HEK293 (cell line): ENCODE results near the gene OR1J2.

Source experiments
- CTCF ChIA-PET: fragments of 350-600 bp; formaldehyde crosslinking; extraction: SDS; loops from one replicate; lab custom pipeline; 2021; ENCODE audit warnings: antibody characterized with exemption; lab: Yijun Ruan, JAX
- POLR2A ChIA-PET: fragments of 300-600 bp; formaldehyde crosslinking; extraction: SDS; loops from one replicate; lab custom pipeline; 2020; ENCODE audit warnings: antibody characterized with exemption, inconsistent platforms; lab: Yijun Ruan, JAX
- H3K27ac ChIP-seq: fragments of 200-500 bp; sonication (Bioruptor generic); 2 replicates; pipeline ENCODE4 v1.5.1; 2014; ENCODE audit warnings: low read depth, low read length, control low read depth, inconsistent platforms; ENCODE audit errors: extremely low read depth
- H3K36me3 ChIP-seq, 2 experiments: fragments of 200-500 bp in 1 of 2; sonication (Bioruptor generic) in 1 of 2; 1 replicate in 1 of 2; 2 replicates in 1 of 2; pipeline ENCODE4 v1.5.1; 2014 to 2017; ENCODE audit warnings: inconsistent platforms in 2 of 2, low read length in 2 of 2; ENCODE audit not compliant: control insufficient read depth in 2 of 2, insufficient read depth in 1 of 2
- H3K4me1 ChIP-seq: fragments of 200-500 bp; sonication (Bioruptor generic); 2 replicates; pipeline ENCODE4 v1.5.1; 2014; ENCODE audit warnings: mild to moderate bottlenecking, low read length, inconsistent platforms; ENCODE audit not compliant: control insufficient read depth, insufficient read depth
- H3K4me3 ChIP-seq: 2 replicates; pipeline ENCODE4 v1.5.1; 2011; ENCODE audit warnings: low read depth, mild to moderate bottlenecking, control low read depth, low read length, moderate library complexity
- H3K9me3 ChIP-seq: fragments of 200-500 bp; sonication (Bioruptor generic); 2 replicates; pipeline ENCODE4 v1.5.1; 2014; ENCODE audit warnings: low read depth, low read length, inconsistent platforms; ENCODE audit not compliant: control insufficient read depth, insufficient read depth
- BCL11A ChIP-seq: fragments of 450-650 bp; formaldehyde crosslinking; IDR thresholded peaks from 2 replicates; pipeline ENCODE4 v1.5.1; 2016; ENCODE audit warnings: low read depth, missing biosample characterization, missing genetic modification characterization
- KLF7 ChIP-seq: fragments of 450-650 bp; formaldehyde crosslinking; IDR thresholded peaks from 2 replicates; pipeline ENCODE4 v1.5.1; 2016; ENCODE audit warnings: missing biosample characterization, missing genetic modification characterization, borderline replicate concordance
- KLF9 ChIP-seq: fragments of 450-650 bp; formaldehyde crosslinking; IDR thresholded peaks from 2 replicates; pipeline ENCODE4 v1.5.1; 2016; ENCODE audit warnings: missing biosample characterization, missing genetic modification characterization, low read depth
- SCRT2 ChIP-seq: fragments of 450-650 bp; formaldehyde crosslinking; IDR thresholded peaks from 2 replicates; pipeline ENCODE4 v1.5.1; 2016; ENCODE audit warnings: missing biosample characterization, missing genetic modification characterization
- SP7 ChIP-seq: fragments of 450-650 bp; formaldehyde crosslinking; IDR thresholded peaks from 2 replicates; pipeline ENCODE4 v1.5.1; 2016; ENCODE audit warnings: missing biosample characterization, missing genetic modification characterization
- TRIM28 ChIP-seq: IDR thresholded peaks from 2 replicates; pipeline ENCODE4 v1.6.1; 2011; ENCODE audit warnings: low read length, control low read depth, borderline replicate concordance
- ZBTB44 ChIP-seq: fragments of 450-650 bp; IDR thresholded peaks from 2 replicates; pipeline ENCODE4 v1.5.1; 2018; ENCODE audit warnings: missing biosample characterization, mild to moderate bottlenecking, missing genetic modification characterization
- ZBTB7A ChIP-seq: fragments of 450-650 bp; formaldehyde crosslinking; IDR thresholded peaks from 2 replicates; pipeline ENCODE4 v1.5.1; 2016; ENCODE audit warnings: low read depth, missing biosample characterization, missing genetic modification characterization
- ZFP3 ChIP-seq: fragments of 450-650 bp; formaldehyde crosslinking; IDR thresholded peaks from 2 replicates; pipeline ENCODE4 v1.5.1; 2016; ENCODE audit warnings: low read depth, missing biosample characterization, missing genetic modification characterization
- ZFP37 ChIP-seq: fragments of 450-650 bp; formaldehyde crosslinking; IDR thresholded peaks from 2 replicates; pipeline ENCODE4 v1.5.1; 2016; ENCODE audit warnings: missing biosample characterization, missing genetic modification characterization
- ZFP41 ChIP-seq: fragments of 450-650 bp; formaldehyde crosslinking; IDR thresholded peaks from 2 replicates; pipeline ENCODE4 v1.5.1; 2016; ENCODE audit warnings: missing biosample characterization, missing genetic modification characterization, borderline replicate concordance
- ZNF10 ChIP-seq: fragments of 450-650 bp; formaldehyde crosslinking; IDR thresholded peaks from 2 replicates; pipeline ENCODE4 v1.5.1; 2017; ENCODE audit warnings: missing biosample characterization, missing genetic modification characterization
- ZNF114 ChIP-seq: fragments of 450-650 bp; formaldehyde crosslinking; IDR thresholded peaks from 2 replicates; pipeline ENCODE4 v1.5.0; 2017; ENCODE audit warnings: missing biosample characterization, missing genetic modification characterization
- ZNF140 ChIP-seq: fragments of 450-650 bp; formaldehyde crosslinking; IDR thresholded peaks from 2 replicates; pipeline ENCODE4 v1.5.1; 2016; ENCODE audit warnings: missing biosample characterization, missing genetic modification characterization
- ZNF175 ChIP-seq: fragments of 450-650 bp; formaldehyde crosslinking; IDR thresholded peaks from 2 replicates; pipeline ENCODE4 v1.5.1; 2016; ENCODE audit warnings: missing biosample characterization, missing genetic modification characterization
- ZNF202 ChIP-seq: fragments of 450-650 bp; formaldehyde crosslinking; IDR thresholded peaks from 2 replicates; pipeline ENCODE4 v1.5.1; 2016; ENCODE audit warnings: missing biosample characterization, missing genetic modification characterization, borderline replicate concordance
- ZNF26 ChIP-seq: fragments of 450-650 bp; formaldehyde crosslinking; IDR thresholded peaks from 2 replicates; pipeline ENCODE4 v1.5.1; 2016; ENCODE audit warnings: missing biosample characterization, missing genetic modification characterization
- ZNF391 ChIP-seq: fragments of 450-650 bp; formaldehyde crosslinking; IDR thresholded peaks from 2 replicates; pipeline ENCODE4 v1.5.1; 2016; ENCODE audit warnings: low read depth, missing biosample characterization, missing genetic modification characterization, borderline replicate concordance
- ZNF404 ChIP-seq: fragments of 450-650 bp; formaldehyde crosslinking; IDR thresholded peaks from 2 replicates; pipeline ENCODE4 v1.5.1; 2017; ENCODE audit warnings: missing biosample characterization, missing genetic modification characterization
- ZNF423 ChIP-seq: fragments of 450-650 bp; formaldehyde crosslinking; IDR thresholded peaks from 2 replicates; pipeline ENCODE4 v1.5.1; 2016; ENCODE audit warnings: missing biosample characterization, missing genetic modification characterization
- ZNF488 ChIP-seq: fragments of 450-650 bp; formaldehyde crosslinking; IDR thresholded peaks from 2 replicates; pipeline ENCODE4 v1.5.1; 2016; ENCODE audit warnings: missing biosample characterization, missing genetic modification characterization
- ZNF585B ChIP-seq: fragments of 450-650 bp; formaldehyde crosslinking; IDR thresholded peaks from 2 replicates; pipeline ENCODE4 v1.5.1; 2016; ENCODE audit warnings: missing biosample characterization, missing genetic modification characterization
- ZNF791 ChIP-seq: fragments of 450-650 bp; formaldehyde crosslinking; IDR thresholded peaks from 2 replicates; pipeline ENCODE4 v1.5.1; 2016; ENCODE audit warnings: missing biosample characterization, missing genetic modification characterization
- ZSCAN30 ChIP-seq: fragments of 450-650 bp; IDR thresholded peaks from 2 replicates; pipeline ENCODE4 v1.5.1; 2018; ENCODE audit warnings: missing biosample characterization, mild to moderate bottlenecking, missing genetic modification characterization, moderate library complexity
- ZSCAN5A ChIP-seq: fragments of 450-650 bp; formaldehyde crosslinking; IDR thresholded peaks from 2 replicates; pipeline ENCODE4 v1.5.1; 2016; ENCODE audit warnings: missing biosample characterization, missing genetic modification characterization

The OR1J2 gene

DNA sequence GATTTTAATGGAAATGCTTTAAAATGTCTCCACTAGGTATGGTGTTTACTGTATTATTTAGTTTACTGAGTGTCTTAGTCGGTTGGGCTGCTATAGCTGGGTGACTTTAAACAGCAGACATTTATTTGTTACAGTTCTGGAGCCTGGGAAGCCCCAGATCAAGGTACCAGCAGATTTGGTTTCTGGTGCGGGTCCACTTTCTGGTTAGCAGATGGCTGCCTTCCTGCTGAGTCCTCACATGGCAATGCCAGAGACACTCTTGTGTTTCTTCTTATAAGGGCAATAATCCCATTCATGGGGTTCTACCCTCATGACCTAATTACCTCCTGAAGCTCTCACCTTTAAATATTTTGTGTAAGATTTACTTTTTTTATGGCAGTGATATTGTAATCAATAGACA, 7.6 kb downstream of the OR1J2 start:
- H3K9me3 ChIP-seq, result no peaks in the 10 kb centered on the region
- no peaks in the 10 kb centered on the region for H3K36me3 ChIP-seq
- ChIA-PET CTCF (interaction anchor here (1.4 kb wide), 1 partner anchor 395 kb away, joined by 3 read pairs; no protein-coding TSS in a partner anchor), POLR2A (no interaction called here)
- H3K4me1 ChIP-seq, result no peaks in the 10 kb centered on the region
- TF ChIP-seq ZNF140 (no peak), ZFP3 (tag by site-specific recombination) (no peak), KLF7 (tag by site-specific recombination) (no peak), ZNF391 (tag by site-specific recombination) (no peak), ZNF26 (tag by site-specific recombination) (no peak), ZNF202 (tag by site-specific recombination) (no peak), ZNF791 (tag by site-specific recombination) (no peak), ZFP37 (tag by site-specific recombination) (no peak), ZNF404 (tag by site-specific recombination) (no peak), KLF9 (no peak), SCRT2 (tag by site-specific recombination) (no peak), BCL11A (tag by site-specific recombination) (no peak), ZNF488 (tag by site-specific recombination) (no peak), ZNF585B (tag by site-specific recombination) (no peak), ZNF175 (tag by site-specific recombination) (no peak), ZNF423 (tag by site-specific recombination) (no peak)
- H3K27ac ChIP-seq, result no peak overlapping the region
- no peak overlapping the region for H3K4me3 ChIP-seq

DNA sequence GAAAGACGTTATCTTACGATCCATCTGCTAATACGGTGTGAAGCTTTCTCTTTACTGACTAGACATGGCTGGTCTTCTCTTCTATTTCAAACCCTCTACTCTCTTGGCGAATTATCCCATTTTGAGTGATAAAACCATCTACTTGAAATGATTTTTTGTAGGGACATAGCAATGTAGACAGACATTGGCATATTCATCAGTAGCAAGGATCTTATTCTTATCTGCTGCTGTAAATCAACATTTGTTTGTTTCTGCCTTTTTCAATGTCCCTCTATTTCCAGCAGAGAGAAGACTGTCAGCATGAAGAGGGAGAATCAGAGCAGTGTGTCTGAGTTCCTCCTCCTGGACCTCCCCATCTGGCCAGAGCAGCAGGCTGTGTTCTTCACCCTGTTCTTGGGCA, 8.2 kb downstream of the OR1J2 start, which contains the start of gene OR1J4:
Gene OR1J4, plus strand, starts transcription at position 301 of the 400 bp plus-strand sequence. Its CDS starts 0 bp downstream, at position 301.
- Histone ChIP-seq H3K4me3 (no peak within 1 kb of the TSS), H3K4me1 (no peaks in the 10 kb centered on the region), H3K9me3 (no peaks in the 10 kb centered on the region), H3K27ac (no peak within 1 kb of the TSS), H3K36me3 (no peaks in the 10 kb centered on the region)
- POLR2A ChIA-PET, result no interaction called here
- CTCF ChIA-PET, result no interaction called here
- TF ChIP-seq TRIM28 (no peak), ZFP41 (no peak), ZBTB44 (tag by site-specific recombination) (no peak), ZBTB7A (tag by site-specific recombination) (no peak), SP7 (tag by site-specific recombination) (no peak), ZNF10 (tag by site-specific recombination) (no peak), ZSCAN30 (tag by site-specific recombination) (no peak), ZNF114 (tag by site-specific recombination) (no peak), ZSCAN5A (tag by site-specific recombination) (no peak)
